Activated naive CD4-positive, alpha-beta T cell treated with anti-CD3 and anti-CD28 coated beads, Interleukin-2, amount 50 U/mL, for 24 hours (primary cell): ENCODE results near the gene BRD3.

Source experiments
- H3K27ac Mint-ChIP-seq: one replicate; pipeline ENCODE4 v1.8.0; 2021; ENCODE audit warnings: mild to moderate bottlenecking, mixed read lengths
- H3K27me3 Mint-ChIP-seq: one replicate; pipeline ENCODE4 v1.8.0; 2021; ENCODE audit warnings: mixed read lengths
- H3K36me3 Mint-ChIP-seq: one replicate; pipeline ENCODE4 v1.8.0; 2021; ENCODE audit warnings: mixed read lengths
- H3K4me1 Mint-ChIP-seq: one replicate; pipeline ENCODE4 v1.8.0; 2021; ENCODE audit warnings: mixed read lengths
- H3K4me3 Mint-ChIP-seq: one replicate; pipeline ENCODE4 v1.8.0; 2021; ENCODE audit warnings: mild to moderate bottlenecking, mixed read lengths
- H3K9me3 Mint-ChIP-seq: one replicate; pipeline ENCODE4 v1.8.0; 2021; ENCODE audit warnings: mixed read lengths

The BRD3 gene

GRCh38 chr9:134025606-134026541 lies 42.0 kb downstream of the BRD3 start:
- Mint-ChIP-seq H3K27ac (no peak overlapping the region), H3K9me3 (no peaks in the 10 kb centered on the region), H3K4me1 (peaks cover 16% of the 10 kb centered on the region), H3K4me3 (peak overlapping the region; percentile 80), H3K36me3 (no peaks in the 10 kb centered on the region), H3K27me3 (no peaks in the 10 kb centered on the region)

- H3K27me3 Mint-ChIP-seq = no peaks in the 10 kb centered on the region
- peak within 1 kb of the TSS; percentile 57 for H3K27ac Mint-ChIP-seq
- H3K4me3 Mint-ChIP-seq = peak within 1 kb of the TSS; percentile 80
- H3K9me3 Mint-ChIP-seq = no peaks in the 10 kb centered on the region
- peaks cover 16% of the 10 kb centered on the region for H3K4me1 Mint-ChIP-seq
- H3K36me3 Mint-ChIP-seq = no peaks in the 10 kb centered on the region
These were observed 42.8 kb downstream of the BRD3 start, which contains the start of gene BRD3OS for GRCh38 chr9:134024828-134025605. TSS of gene BRD3OS (plus strand) at chr9:134025481. CDS start at chr9:134026748, 1,267 bp downstream.

GRCh38 chr9:134024214-134024792 lies 43.5 kb downstream of the BRD3 start:
- Mint-ChIP-seq H3K27me3 (no peaks in the 10 kb centered on the region), H3K9me3 (no peaks in the 10 kb centered on the region), H3K4me1 (peaks cover 16% of the 10 kb centered on the region), H3K36me3 (no peaks in the 10 kb centered on the region), H3K27ac (peak overlapping the region; percentile 57), H3K4me3 (peak overlapping the region; percentile 24)

GRCh38 chr9:134014946-134015345 lies 52.9 kb downstream of the BRD3 start:
- Mint-ChIP-seq H3K4me1 (no peaks in the 10 kb centered on the region), H3K4me3 (no peak overlapping the region), H3K9me3 (no peaks in the 10 kb centered on the region), H3K36me3 (no peaks in the 10 kb centered on the region), H3K27me3 (no peaks in the 10 kb centered on the region), H3K27ac (no peak overlapping the region)

GRCh38 chr9:134011401-134011800 lies 56.4 kb downstream of the BRD3 start:
- H3K9me3 Mint-ChIP-seq = no peaks in the 10 kb centered on the region
- no peak overlapping the region for H3K4me3 Mint-ChIP-seq
- no peak overlapping the region for H3K27ac Mint-ChIP-seq
- H3K4me1 Mint-ChIP-seq = no peaks in the 10 kb centered on the region
- no peaks in the 10 kb centered on the region for H3K36me3 Mint-ChIP-seq
- no peaks in the 10 kb centered on the region for H3K27me3 Mint-ChIP-seq

GRCh38 chr9:134010310-134011173 lies 57.3 kb downstream of the BRD3 start:
- Mint-ChIP-seq H3K9me3 (no peaks in the 10 kb centered on the region), H3K4me1 (no peaks in the 10 kb centered on the region), H3K27me3 (no peaks in the 10 kb centered on the region), H3K36me3 (no peaks in the 10 kb centered on the region), H3K4me3 (no peak overlapping the region), H3K27ac (no peak overlapping the region)

GRCh38 chr9:134007571-134007970 lies 60.3 kb downstream of the BRD3 start:
- Mint-ChIP-seq H3K27ac (no peak overlapping the region), H3K9me3 (no peaks in the 10 kb centered on the region), H3K36me3 (no peaks in the 10 kb centered on the region), H3K4me3 (no peak overlapping the region), H3K27me3 (no peaks in the 10 kb centered on the region), H3K4me1 (no peaks in the 10 kb centered on the region)

GRCh38 chr9:134007150-134007549 lies 60.7 kb downstream of the BRD3 start:
- Mint-ChIP-seq H3K27me3 (no peaks in the 10 kb centered on the region), H3K36me3 (no peaks in the 10 kb centered on the region), H3K27ac (no peak overlapping the region), H3K4me3 (no peak overlapping the region), H3K4me1 (no peaks in the 10 kb centered on the region), H3K9me3 (no peaks in the 10 kb centered on the region)

GRCh38 chr9:134005381-134005780 lies 62.4 kb downstream of the BRD3 start:
- Mint-ChIP-seq H3K4me3 (no peak overlapping the region), H3K36me3 (no peaks in the 10 kb centered on the region), H3K27ac (no peak overlapping the region), H3K9me3 (no peaks in the 10 kb centered on the region), H3K27me3 (no peaks in the 10 kb centered on the region), H3K4me1 (no peaks in the 10 kb centered on the region)

GRCh38 chr9:134004881-134005280 lies 62.9 kb downstream of the BRD3 start:
- Mint-ChIP-seq H3K9me3 (no peaks in the 10 kb centered on the region), H3K4me1 (no peaks in the 10 kb centered on the region), H3K36me3 (no peaks in the 10 kb centered on the region), H3K27me3 (no peaks in the 10 kb centered on the region), H3K4me3 (no peak overlapping the region), H3K27ac (no peak overlapping the region)

- no peaks in the 10 kb centered on the region for H3K36me3 Mint-ChIP-seq
- no peaks in the 10 kb centered on the region for H3K4me1 Mint-ChIP-seq
- H3K4me3 Mint-ChIP-seq = no peak overlapping the region
- H3K27me3 Mint-ChIP-seq = no peaks in the 10 kb centered on the region
- H3K27ac Mint-ChIP-seq = no peak overlapping the region
- H3K9me3 Mint-ChIP-seq = no peaks in the 10 kb centered on the region
These were observed 63.5 kb downstream of the BRD3 start for GRCh38 chr9:134004131-134004873.

- Mint-ChIP-seq H3K27ac (no peak overlapping the region), H3K4me1 (no peaks in the 10 kb centered on the region), H3K36me3 (no peaks in the 10 kb centered on the region), H3K9me3 (no peaks in the 10 kb centered on the region), H3K27me3 (no peaks in the 10 kb centered on the region), H3K4me3 (no peak overlapping the region)
These were observed 64.6 kb downstream of the BRD3 start for GRCh38 chr9:134003237-134003636.

- H3K36me3 Mint-ChIP-seq = no peaks in the 10 kb centered on the region
- no peak overlapping the region for H3K27ac Mint-ChIP-seq
- H3K9me3 Mint-ChIP-seq = no peaks in the 10 kb centered on the region
- H3K4me1 Mint-ChIP-seq = no peaks in the 10 kb centered on the region
- no peak overlapping the region for H3K4me3 Mint-ChIP-seq
- no peaks in the 10 kb centered on the region for H3K27me3 Mint-ChIP-seq
These were observed 65.0 kb downstream of the BRD3 start for GRCh38 chr9:134002796-134003195.

- H3K9me3 Mint-ChIP-seq = no peaks in the 10 kb centered on the region
- H3K36me3 Mint-ChIP-seq = no peaks in the 10 kb centered on the region
- no peak overlapping the region for H3K4me3 Mint-ChIP-seq
- no peak overlapping the region for H3K27ac Mint-ChIP-seq
- H3K4me1 Mint-ChIP-seq = no peaks in the 10 kb centered on the region
- no peaks in the 10 kb centered on the region for H3K27me3 Mint-ChIP-seq
These were observed 68.0 kb downstream of the BRD3 start for GRCh38 chr9:133999851-134000265.
